ENCODE measurements around the gene RNF145. TPM values are rescaled to one million over a fixed set of nuclear protein-coding genes. Genes with fewer than 3 reads are reported as not detected.

The RNF145 gene
- total and polyA plus RNA-seq, 7 donors = 6.5 to 91.0 (median 39.3) TPM

- no peaks in the 10 kb centered on the region for H3K27me3 ChIP-seq
- DNase-seq = no peak
- H3K27ac ChIP-seq = no peak overlapping the region
- no peaks in the 10 kb centered on the region for H3K4me1 ChIP-seq
- 36 to 50% methylated on average over 6 of the region's 6 CpGs for WGBS, 2 donors
- peak; percentile 37 to 82 (median 70) for TF ChIP-seq CTCF (IDR thresholded peaks at IDR 0.05)
- TF ChIP-seq POLR2A (IDR thresholded peaks at IDR 0.05) = no peak
- peaks cover 5 to 40% (median 18%) of the 10 kb centered on the region in 4 donors for H3K36me3 ChIP-seq
- no peaks in the 10 kb centered on the region for H3K9me3 ChIP-seq
- H3K4me3 ChIP-seq = no peak overlapping the region
- intact Hi-C loops (cut with DNase I) = loop anchor here (2.0 to 10.0 kb wide), 4 partner anchors 52 to 828 kb away; partner anchors contain the start of genes ADRA1B, RNF145 and UBLCP1
Measured at GRCh38 chr5:159156426-159157238, 52.7 kb downstream of the RNF145 start.

- intact Hi-C loops (cut with DNase I) = loop anchor here (2.0 to 10.0 kb wide), 4 partner anchors 53 to 829 kb away; partner anchors contain the start of genes ADRA1B, RNF145 and UBLCP1
- WGBS, 2 donors = 71 to 89% methylated on average over 2 of the region's 2 CpGs
- TF ChIP-seq POLR2AphosphoS5 (IDR thresholded peaks at IDR 0.05) = no peak
- no peak for TF ChIP-seq CTCF (IDR thresholded peaks at IDR 0.05)
- TF ChIP-seq EP300 (IDR thresholded peaks at IDR 0.05) = no peak
- no peak for TF ChIP-seq POLR2A (IDR thresholded peaks at IDR 0.05)
Measured at GRCh38 chr5:159155960-159156359, 53.4 kb downstream of the RNF145 start.

GRCh38 chr5:159152876-159153275 lies 56.5 kb downstream of the RNF145 start:
- TF ChIP-seq CTCF (IDR thresholded peaks at IDR 0.05) = no peak
- TF ChIP-seq EP300 (IDR thresholded peaks at IDR 0.05) = no peak
- no peak for TF ChIP-seq POLR2A (IDR thresholded peaks at IDR 0.05)
- TF ChIP-seq POLR2AphosphoS5 (IDR thresholded peaks at IDR 0.05) = no peak
- Histone ChIP-seq H3K27ac (no peak overlapping the region), H3K4me1 (no peaks in the 10 kb centered on the region), H3K9me3 (no peaks in the 10 kb centered on the region), H3K36me3 (peaks cover 0 to 6% (median 2%) of the 10 kb centered on the region in 4 donors), H3K27me3 (no peaks in the 10 kb centered on the region), H3K4me3 (no peak overlapping the region)
- WGBS, 2 donors = 72 to 77% methylated on average over 2 of the region's 2 CpGs
- DNase-seq = no peak
- intact Hi-C loops (cut with DNase I) = loop anchor here (10.0 kb wide), 1 partner anchor 832 kb away; no protein-coding TSS in a partner anchor

More at GRCh38 chr5:159155960-159156359, 53.4 kb downstream of the RNF145 start:
- no peak for DNase-seq
- no peaks in the 10 kb centered on the region for H3K27me3 ChIP-seq
- H3K9me3 ChIP-seq = no peaks in the 10 kb centered on the region
- no peak overlapping the region for H3K27ac ChIP-seq
- no peaks in the 10 kb centered on the region for H3K4me1 ChIP-seq
- H3K4me3 ChIP-seq = no peak overlapping the region
- H3K36me3 ChIP-seq = peaks cover 3 to 33% (median 16%) of the 10 kb centered on the region in 4 donors

GRCh38 chr5:159149085-159149484 lies 60.3 kb downstream of the RNF145 start:
- no peak for DNase-seq
- intact Hi-C loops (cut with DNase I) = no loop called here
- Histone ChIP-seq H3K27ac (no peak overlapping the region), H3K36me3 (no peaks in the 10 kb centered on the region), H3K4me3 (no peak overlapping the region), H3K27me3 (peaks cover 0 to 4% (median 0%) of the 10 kb centered on the region in 3 donors), H3K4me1 (no peaks in the 10 kb centered on the region), H3K9me3 (no peaks in the 10 kb centered on the region)
- 88 to 89% methylated on average over 7 of the region's 7 CpGs for WGBS, 2 donors
- TF ChIP-seq EP300 (IDR thresholded peaks at IDR 0.05) (no peak), POLR2AphosphoS5 (IDR thresholded peaks at IDR 0.05) (no peak), CTCF (IDR thresholded peaks at IDR 0.05) (no peak), POLR2A (IDR thresholded peaks at IDR 0.05) (no peak)
